Measurements from ENCODE around the gene MRPS9.

DNA sequence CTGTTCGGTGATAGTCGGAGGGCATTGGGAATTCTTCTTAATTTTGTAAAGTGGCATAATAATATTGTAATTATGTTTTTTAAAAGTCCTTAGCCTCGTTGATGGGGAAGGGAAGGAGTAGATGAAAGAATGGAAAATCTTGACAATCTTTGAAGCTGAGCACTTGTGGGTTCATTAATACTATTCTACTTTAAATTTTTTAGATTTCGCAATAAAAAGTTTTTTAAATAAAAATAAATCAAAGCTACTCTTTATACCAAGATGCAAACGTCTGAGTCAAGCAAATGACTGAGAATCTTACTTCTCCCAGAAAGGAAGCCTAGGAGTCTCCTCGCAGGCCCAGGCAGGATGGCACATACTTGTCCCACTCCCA, 105.2 kb downstream of the MRPS9 start:
- TF ChIP-seq POLR2A (IDR thresholded peaks at IDR 0.05; ENCODE audit: low read depth, low read length), result no peak
- no peak for TF ChIP-seq POLR2AphosphoS5 (IDR thresholded peaks at IDR 0.05; ENCODE audit: low read depth, low read length)
- no peak for TF ChIP-seq TAF1 (IDR thresholded peaks at IDR 0.05; ENCODE audit: low read depth, low read length)

All from GM12891 (cell line).